Measurements from ENCODE around the gene CELF2. TPM values are rescaled to one million over a fixed set of nuclear protein-coding genes. Genes with fewer than 3 reads are reported as not detected.

CELF2 gene
- total RNA-seq, 4 donors from 2014 or later, result 30.0 to 56.6 (median 43.3) TPM

DNA sequence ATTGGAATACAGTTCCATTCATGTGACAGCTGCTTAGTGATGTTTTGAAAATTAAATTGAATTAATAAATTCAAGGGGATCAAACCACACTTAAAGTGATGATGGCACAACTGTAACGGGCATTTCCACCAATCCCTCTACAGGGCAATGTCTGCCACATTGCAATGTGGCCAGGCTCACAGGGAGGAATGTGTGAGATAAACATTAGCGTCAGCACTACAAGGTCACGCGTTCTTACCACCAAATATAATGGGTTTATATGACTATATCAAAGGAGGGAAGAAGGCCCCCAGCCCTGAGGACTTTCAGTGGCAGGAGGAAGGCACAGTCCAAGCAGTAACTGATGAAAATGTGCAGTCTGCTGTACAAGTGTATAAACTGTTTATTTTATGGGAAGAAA lies 31.1 kb upstream of the CELF2 start:
- in situ Hi-C loops (cut with MboI; ENCODE audit: low sequenced_read_pairs in 4 of 4) (no loop called here), intact Hi-C loops (cut with DNase I; ENCODE audit: low total_unique reads) (no loop called here)
- H3K27me3 ChIP-seq, result no peaks in the 10 kb centered on the region
- H3K27ac ChIP-seq, result no peak overlapping the region
- H3K36me3 ChIP-seq, result no peaks in the 10 kb centered on the region
- H3K4me3 ChIP-seq, result no peak overlapping the region
- no peak for ATAC-seq
- H3K4me1 ChIP-seq, result no peaks in the 10 kb centered on the region
- no peaks in the 10 kb centered on the region for H3K9me3 ChIP-seq
- no peak for DNase-seq
- TF ChIP-seq POLR2A (IDR thresholded peaks at IDR 0.05), result no peak
- TF ChIP-seq, protein P1, sequence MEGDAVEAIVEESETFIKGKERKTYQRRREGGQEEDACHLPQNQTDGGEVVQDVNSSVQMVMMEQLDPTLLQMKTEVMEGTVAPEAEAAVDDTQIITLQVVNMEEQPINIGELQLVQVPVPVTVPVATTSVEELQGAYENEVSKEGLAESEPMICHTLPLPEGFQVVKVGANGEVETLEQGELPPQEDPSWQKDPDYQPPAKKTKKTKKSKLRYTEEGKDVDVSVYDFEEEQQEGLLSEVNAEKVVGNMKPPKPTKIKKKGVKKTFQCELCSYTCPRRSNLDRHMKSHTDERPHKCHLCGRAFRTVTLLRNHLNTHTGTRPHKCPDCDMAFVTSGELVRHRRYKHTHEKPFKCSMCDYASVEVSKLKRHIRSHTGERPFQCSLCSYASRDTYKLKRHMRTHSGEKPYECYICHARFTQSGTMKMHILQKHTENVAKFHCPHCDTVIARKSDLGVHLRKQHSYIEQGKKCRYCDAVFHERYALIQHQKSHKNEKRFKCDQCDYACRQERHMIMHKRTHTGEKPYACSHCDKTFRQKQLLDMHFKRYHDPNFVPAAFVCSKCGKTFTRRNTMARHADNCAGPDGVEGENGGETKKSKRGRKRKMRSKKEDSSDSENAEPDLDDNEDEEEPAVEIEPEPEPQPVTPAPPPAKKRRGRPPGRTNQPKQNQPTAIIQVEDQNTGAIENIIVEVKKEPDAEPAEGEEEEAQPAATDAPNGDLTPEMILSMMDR (IDR thresholded peaks at IDR 0.05 in 4 of 5, conservative IDR thresholded peaks at IDR 0.05 in 1 of 5), result no peak

DNA sequence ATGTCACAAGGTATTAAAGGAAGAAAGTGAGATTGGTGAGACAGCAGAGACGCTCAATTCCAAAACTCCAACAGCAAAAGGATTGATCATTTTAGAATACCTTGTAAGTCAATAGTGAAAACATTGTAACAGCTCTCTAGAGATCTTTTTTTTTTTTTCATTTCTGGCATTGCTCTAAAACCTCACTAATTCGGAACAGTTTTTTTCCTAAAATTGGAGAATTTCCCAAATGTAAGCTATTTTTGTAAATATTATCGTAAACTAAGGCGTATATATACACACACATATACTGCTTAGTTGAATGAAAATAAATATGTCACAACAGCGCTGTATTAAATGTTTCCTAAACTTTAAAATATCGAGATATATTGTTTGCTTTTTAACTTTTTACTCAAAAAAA lies 30.6 kb upstream of the CELF2 start:
- Histone ChIP-seq H3K36me3 (no peaks in the 10 kb centered on the region), H3K27me3 (no peaks in the 10 kb centered on the region), H3K9me3 (no peaks in the 10 kb centered on the region), H3K27ac (no peak overlapping the region), H3K4me1 (no peaks in the 10 kb centered on the region), H3K4me3 (no peak overlapping the region)
- no peak for ATAC-seq
- intact Hi-C loops (cut with DNase I; ENCODE audit: low total_unique reads), result no loop called here
- in situ Hi-C loops (cut with MboI; ENCODE audit: low sequenced_read_pairs in 4 of 4), result no loop called here
- DNase-seq, result no peak
- no peak for TF ChIP-seq POLR2A (IDR thresholded peaks at IDR 0.05)
- TF ChIP-seq, protein P1 (IDR thresholded peaks at IDR 0.05 in 4 of 5, conservative IDR thresholded peaks at IDR 0.05 in 1 of 5), result no peak

- no peak for DNase-seq
- intact Hi-C loops (cut with DNase I; ENCODE audit: low total_unique reads), result no loop called here
Measured at GRCh38 chr10:10989669-10990068, 28.0 kb upstream of the CELF2 start.

DNA sequence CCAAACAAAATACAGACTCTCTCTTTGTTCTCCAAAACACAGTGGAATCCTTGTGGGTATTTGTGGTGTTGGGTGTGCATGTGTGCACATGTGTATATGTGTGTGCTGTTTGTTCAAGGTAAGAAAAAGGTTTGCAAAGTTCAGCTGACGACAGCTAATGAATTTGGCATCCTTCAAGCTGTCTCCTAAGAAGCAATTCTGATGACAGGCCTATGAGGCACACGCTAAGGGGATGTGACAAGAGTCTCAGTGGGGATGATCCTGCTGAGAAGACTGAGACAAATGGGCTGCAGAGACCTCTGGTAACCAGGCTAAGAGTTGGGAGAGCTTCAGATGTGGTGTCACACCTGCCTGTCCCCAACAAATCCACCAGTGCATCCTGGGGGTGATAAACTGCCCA lies 26.5 kb upstream of the CELF2 start:
- ATAC-seq (no peak), DNase-seq (no peak)
- no peak for TF ChIP-seq POLR2A (IDR thresholded peaks at IDR 0.05)
- TF ChIP-seq, protein P1 (IDR thresholded peaks at IDR 0.05 in 4 of 5, conservative IDR thresholded peaks at IDR 0.05 in 1 of 5), result no peak
- intact Hi-C loops (cut with DNase I; ENCODE audit: low total_unique reads), result no loop called here
- Histone ChIP-seq H3K9me3 (no peaks in the 10 kb centered on the region), H3K4me3 (no peak overlapping the region), H3K36me3 (no peaks in the 10 kb centered on the region), H3K4me1 (no peaks in the 10 kb centered on the region), H3K27ac (no peak overlapping the region), H3K27me3 (no peaks in the 10 kb centered on the region)
- in situ Hi-C loops (cut with MboI; ENCODE audit: low sequenced_read_pairs in 4 of 4), result no loop called here

More at GRCh38 chr10:10989669-10990068, 28.0 kb upstream of the CELF2 start:
- in situ Hi-C loops (cut with MboI; ENCODE audit: low sequenced_read_pairs in 4 of 4), result no loop called here
- Histone ChIP-seq H3K27me3 (no peaks in the 10 kb centered on the region), H3K27ac (no peak overlapping the region), H3K4me1 (no peaks in the 10 kb centered on the region), H3K36me3 (no peaks in the 10 kb centered on the region), H3K4me3 (no peak overlapping the region), H3K9me3 (no peaks in the 10 kb centered on the region)
- ATAC-seq, result no peak
- TF ChIP-seq, protein P1 (IDR thresholded peaks at IDR 0.05 in 4 of 5, conservative IDR thresholded peaks at IDR 0.05 in 1 of 5), result no peak
- TF ChIP-seq POLR2A (IDR thresholded peaks at IDR 0.05), result no peak

GRCh38 chr10:10992072-10992471 lies 25.6 kb upstream of the CELF2 start:
- H3K4me3 ChIP-seq, result no peak overlapping the region
- H3K27ac ChIP-seq, result no peak overlapping the region
- DNase-seq, result no peak
- intact Hi-C loops (cut with DNase I; ENCODE audit: low total_unique reads), result no loop called here
- peaks cover 0 to 2% (median 0%) of the 10 kb centered on the region in 3 donors for H3K27me3 ChIP-seq
- in situ Hi-C loops (cut with MboI; ENCODE audit: low sequenced_read_pairs in 4 of 4), result no loop called here
- TF ChIP-seq, protein P1 (IDR thresholded peaks at IDR 0.05 in 4 of 5, conservative IDR thresholded peaks at IDR 0.05 in 1 of 5), result no peak
- ATAC-seq, result no peak
- no peaks in the 10 kb centered on the region for H3K4me1 ChIP-seq
- no peaks in the 10 kb centered on the region for H3K9me3 ChIP-seq
- no peaks in the 10 kb centered on the region for H3K36me3 ChIP-seq
